Kidney capillary endothelial cell (primary cell): ENCODE data around the gene GHRL.

Source experiments
- DNase-seq: peaks from one replicate; pipeline ENCODE4 v3.0.0-alpha.2; 2018; ENCODE audit warnings: low spot score

GHRL gene, protein sequence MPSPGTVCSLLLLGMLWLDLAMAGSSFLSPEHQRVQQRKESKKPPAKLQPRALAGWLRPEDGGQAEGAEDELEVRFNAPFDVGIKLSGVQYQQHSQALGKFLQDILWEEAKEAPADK

DNA sequence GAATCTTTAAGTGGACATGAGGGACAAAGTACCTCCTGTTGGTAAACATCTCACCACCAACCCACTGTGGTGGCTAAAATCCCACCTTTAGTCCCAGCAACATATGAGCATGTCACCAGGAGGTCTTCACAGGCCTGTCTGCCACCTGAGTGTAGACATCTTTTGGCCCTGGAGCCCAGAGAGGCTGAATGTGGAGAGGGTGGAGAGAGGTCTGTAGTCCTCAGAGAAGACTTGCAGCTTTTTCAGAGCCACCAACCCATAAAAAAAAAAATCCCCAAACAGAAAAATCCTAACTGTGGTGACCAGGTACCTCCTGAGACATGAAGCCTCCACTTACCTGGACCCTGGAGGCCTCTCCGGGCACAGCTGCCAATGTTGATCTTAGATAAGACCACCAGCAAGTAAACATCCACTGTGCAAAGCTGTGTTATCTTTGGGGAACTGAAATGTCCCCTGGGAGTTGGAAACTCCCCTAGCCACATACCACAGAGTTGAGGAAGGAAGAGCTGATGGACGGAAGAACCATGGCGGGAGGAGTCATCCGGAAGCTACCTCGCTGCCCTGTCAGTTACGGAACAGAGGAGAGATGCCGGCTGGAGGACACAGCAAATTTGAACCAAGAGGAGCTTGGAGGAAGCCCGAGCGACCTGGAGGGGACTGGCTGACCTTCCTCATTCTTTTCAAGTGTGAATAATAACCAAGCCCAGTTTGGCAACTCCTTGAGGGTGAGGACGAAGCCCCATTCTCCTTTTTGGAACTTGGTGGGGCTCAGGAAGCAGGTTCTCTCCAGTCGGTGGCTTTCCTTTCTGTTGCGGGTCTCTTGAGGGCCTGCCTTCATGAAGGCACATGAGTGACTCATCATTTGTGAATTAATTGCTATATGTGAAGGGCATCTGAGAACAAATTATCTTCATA, at the start of gene GHRL:
Gene GHRL (minus strand): TSS at position 443 of the 915 bp plus-strand sequence. CDS start 2,767 bp downstream, outside the sequence.
- no peak for DNase-seq

DNA sequence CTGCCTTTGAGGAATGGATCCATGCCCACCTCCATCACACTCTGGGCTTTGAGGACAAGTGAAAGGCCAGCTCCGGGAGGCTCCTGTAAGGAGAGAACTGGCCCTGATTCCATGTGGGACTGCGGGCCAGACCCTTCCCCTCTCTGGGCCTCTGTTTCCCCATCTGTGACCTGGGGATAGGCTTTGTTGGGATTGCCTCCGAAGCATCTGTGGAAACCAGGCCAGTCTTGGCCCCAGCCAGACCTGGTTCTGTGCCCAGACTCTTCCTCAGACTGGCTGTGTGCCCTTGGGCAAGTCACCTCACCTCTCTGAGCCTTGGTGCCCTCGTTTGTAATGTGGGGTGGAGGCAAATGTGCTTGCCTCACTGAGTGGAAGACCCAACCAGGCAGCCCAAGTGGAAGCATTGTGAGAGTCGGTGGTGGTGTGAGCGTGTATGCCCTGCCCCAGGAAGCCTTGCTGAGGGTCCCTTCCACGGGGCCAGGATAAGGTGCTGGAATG, 49.2 kb upstream of the GHRL start:
- no peak for DNase-seq

DNA sequence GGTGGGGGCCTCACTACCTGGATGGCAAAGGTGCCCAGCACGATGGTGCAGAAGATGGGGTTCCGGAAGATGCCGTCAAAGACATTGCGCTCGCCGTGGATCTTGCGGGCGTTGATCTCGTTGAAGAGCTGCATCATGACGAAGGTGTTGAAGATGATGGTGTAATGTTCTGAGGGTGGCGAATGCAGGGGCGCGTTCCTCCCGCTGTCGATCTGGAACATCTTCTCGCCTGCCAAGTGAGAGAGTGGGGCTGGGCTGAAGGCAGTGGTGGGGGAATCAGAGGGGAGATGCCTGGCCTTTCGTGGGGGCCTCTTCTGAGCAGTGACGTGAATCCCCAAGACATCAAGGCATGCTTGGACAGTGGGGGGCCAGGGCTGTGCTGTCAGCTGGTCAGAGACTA, 47.7 kb upstream of the GHRL start:
- no peak for DNase-seq

DNA sequence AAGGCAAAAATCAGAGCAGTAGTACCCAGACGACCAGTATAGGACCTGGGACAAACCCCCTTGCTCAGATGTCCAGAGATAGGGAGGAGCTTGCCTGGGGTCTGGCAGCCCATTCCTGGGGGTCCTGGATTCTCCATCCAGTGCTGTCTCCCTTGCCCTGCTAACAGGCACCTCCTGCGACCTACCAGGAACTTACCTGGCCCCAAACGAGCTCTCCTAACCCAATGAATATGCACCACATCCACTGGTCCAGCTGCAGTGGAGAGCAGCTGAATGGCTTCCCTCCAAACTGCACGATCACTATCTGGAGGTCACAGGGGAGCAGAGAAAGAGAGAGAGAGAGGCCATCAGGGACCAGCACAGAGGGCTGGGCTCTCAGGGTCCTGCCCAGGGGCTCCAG, 47.3 kb upstream of the GHRL start:
- DNase-seq, result no peak

DNA sequence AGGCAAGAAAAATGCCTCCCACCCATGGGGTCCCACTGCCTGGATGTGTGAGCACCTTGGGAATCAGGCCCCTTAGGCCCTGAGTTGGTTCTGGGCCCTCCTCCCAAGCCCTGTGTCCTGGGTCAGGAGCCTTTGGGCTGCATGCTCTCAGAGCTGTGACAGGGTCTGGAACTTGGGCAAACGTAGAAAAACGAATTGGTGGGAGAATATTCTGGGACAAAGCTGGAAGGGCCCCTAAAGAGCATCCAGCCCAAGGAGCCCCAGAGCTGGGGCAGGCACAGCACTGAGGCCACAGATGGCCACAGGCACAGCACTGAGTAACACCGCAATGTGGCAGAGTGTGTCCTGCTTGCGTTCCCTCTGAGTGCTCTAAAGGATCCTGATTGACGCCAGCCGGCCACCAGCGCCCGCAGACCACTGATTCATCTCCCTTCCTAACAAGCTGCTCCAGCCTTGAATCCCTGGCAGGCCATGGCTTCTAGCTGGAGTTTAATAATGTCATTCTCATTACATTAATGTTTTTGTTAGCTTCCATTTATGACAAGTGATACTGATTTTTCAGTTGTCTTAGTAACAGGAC, 46.7 kb upstream of the GHRL start:
- DNase-seq, result no peak

DNA sequence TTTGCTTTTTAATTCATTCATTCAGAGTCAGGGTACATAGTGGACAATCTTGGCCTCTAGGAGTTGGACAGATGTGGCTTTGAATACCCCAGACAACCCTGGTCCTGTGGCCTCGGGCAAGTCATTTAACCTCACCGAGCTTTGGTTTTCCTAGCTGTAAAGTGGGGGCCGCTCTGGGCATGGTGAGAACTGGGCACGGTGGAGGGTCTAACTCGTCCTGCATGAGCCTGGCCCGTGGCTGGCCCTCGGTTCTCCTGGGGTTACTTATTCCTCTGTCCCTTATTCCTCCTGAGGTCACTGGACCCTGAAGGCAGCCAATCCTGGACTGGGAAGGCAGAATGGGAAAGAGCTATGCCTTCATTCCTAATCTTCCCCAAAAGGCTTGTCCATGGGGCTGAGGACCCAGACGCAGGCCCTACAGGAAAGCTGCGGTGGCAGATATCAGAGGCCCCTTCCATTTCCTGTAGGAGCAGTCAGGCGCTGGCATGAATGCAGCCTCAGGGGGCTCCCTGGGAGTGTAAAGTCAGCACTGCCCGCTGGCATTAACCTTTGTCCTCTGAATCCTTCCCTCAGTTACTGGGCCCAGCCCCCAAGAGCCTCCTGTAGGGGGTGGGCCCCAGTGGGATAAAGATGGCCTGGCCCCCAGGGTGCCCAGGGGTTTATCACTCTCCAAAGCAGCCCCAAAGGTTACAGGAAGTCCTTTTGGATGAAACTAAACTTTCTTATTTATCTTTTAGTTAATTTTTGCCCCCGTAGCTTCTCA, 46.0 kb upstream of the GHRL start:
- DNase-seq, result no peak

DNA sequence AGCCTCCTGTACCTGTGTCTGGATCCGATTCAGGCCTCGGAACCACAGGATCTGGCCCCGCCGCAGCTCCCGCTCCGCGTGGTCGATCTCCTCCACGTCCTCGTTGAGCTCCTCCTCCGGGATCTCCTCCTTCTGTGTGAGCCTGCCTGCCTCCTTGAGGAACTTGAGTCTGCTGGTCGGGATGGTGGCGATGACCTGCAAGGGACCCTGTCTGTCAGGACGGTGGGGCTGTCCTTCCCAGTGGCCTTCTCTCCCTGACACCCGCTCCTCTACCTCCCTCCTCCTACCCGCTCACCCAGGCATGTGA, 45.4 kb upstream of the GHRL start:
- no peak for DNase-seq

DNA sequence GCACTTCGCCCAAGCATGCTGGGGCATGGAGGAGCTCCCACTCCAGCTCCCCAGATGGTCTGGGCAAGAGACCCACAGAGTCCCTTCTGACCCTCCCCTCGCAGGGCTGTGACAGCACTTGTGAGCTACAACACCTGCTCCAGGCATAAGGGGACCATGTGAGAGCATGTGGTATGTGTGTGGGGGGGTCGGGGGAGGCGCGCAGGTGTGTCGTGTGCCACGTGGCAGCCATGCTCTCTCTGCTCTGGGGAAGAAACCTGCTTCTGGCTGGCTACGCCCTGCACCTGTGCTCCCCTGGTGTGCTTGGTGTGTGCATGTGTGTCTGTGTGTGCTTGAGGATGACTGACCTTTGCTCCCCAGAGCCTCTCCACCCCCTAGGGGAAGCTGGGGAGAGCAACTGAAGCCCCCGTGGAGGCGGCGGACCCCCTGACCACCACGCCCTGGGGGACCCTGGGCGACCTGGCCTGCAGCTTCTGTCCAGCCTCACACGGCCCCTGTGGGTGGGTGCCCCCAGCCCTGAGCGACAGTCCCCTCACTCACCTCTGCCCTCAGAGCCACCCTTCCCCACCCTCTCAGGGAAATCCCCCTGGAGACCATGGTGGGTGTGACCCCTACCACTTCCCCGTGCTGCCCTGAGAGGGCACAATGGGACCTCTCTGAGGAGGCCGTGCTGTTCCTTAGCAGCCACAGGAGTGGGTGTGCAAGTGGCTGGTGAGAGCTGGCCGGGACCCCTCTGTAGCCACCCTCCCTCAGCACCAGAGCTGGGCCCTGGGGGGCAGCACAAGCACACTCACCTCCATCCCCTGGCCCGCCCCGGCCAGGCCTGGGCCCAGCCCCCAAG, 44.8 kb upstream of the GHRL start:
- no peak for DNase-seq

DNA sequence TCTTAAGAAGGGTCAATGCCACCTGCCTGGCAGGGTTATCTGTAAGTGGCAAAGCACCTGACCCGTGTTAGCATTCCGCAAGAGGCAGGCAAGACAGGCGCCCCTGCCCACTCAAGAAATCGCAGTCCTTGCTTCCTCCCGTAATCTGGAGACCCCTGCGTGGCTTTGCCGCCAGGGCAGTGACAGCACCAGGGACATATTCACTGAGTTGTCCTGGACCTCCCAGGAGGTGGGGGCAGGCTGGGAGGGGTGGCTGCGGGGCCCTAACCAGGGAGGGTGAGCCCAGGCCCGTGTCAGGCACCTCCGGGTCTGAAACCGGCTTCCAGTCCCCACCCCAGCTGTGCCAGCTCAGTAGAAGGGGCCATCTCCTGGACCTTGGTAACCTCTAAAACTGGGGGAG, 44.0 kb upstream of the GHRL start:
- DNase-seq, result no peak

DNA sequence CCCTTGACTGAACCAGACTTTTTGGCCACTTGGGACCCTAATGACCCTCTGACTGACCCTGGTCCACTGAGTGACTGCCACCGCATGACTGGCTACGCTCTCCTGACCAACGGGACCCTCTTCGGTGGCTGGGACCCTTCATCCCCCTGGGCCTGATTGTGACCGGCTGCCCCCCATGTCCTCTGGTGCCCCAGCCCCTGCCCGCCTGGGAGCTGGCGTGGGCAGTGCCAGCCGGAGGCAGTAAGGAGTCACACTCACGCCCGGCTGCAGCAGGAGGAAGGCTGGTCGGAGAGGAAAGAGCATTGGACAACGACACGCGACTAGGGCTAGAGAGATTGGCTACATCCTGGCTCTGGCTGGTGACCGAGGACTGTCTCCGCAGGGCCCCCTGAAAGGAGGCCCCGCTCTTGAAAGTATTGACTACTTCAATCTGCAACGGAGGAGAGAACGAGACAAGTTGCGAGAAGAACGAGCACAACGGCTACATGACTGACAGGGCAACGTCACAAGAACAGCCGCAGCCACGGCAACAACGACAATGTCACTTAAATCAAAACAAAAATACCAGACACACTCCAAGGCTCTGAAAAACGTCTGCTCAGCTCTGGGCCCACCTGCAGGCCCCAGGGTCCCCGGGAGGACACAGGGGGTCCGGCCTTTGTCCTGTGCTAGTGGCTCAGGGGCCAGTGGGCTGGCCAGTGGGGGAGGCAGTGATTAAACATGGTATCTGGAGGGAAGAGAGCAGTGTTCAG, 43.3 kb upstream of the GHRL start:
- DNase-seq, result no peak

DNA sequence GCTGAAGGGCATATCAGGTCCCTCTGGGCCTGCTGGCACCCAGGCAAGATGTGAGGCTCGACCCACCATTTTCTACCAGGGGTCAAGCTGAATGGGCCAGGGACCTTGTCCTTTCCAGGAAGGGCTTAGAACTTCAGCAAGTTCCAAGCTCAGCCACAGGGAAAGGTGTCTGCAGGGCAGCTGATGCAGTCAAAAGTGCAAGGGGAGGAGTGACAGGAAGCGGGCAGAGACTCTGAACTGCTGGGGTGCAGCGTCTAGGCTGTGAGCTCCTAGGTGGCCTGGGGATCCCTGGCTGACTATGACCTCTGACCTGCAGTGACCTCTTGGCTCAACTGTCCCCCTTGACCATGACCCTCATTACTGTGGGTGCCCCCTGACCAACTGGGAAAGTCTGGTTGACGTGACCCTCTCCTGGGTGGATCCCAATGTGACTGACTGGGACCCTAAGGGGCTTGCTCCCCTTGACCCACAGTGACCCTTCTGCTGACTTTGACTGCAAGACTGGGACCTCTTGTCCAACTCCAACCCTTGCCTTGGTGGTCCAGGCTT, 42.5 kb upstream of the GHRL start:
- DNase-seq, result no peak

DNA sequence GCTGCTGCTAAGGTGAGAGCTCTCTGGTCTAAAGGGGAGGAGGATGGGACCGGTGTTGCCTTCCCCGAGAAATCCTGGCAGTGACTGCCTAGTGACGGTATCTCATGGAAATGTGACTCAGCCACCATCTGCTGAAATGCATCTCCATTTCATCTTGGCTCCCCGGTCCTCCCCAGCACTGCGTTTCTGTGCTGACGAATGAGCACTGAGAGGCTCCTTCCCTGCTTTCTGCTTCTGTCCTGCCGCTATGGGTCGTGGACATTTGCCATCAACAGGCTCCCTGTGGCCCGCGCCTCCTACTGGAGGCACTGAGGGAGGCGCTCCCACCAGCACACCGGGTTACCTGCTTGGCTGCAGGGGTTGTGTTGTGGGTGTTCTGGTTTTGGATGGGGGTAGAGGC, 41.7 kb upstream of the GHRL start:
- no peak for DNase-seq

DNA sequence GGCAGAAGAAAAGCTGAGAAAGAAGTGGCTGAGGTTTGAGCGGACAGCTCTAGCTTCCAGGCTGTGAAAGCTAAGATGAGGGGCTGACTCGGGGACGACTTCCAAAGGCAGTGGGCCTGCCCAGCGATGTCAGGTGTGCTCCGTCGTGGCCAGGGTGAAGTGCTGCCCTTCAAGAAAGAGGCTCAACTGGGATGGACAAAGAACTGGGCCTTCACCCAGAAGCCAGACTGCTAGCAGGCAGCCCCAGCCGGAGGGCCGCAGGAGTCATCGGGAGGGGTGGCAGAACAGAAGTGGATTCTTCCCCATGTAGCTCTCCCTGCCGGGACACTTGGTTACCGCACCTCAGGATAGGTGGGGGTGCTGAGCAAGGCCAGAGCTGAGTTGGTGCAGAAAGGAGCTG, 41.3 kb upstream of the GHRL start:
- DNase-seq, result no peak

DNA sequence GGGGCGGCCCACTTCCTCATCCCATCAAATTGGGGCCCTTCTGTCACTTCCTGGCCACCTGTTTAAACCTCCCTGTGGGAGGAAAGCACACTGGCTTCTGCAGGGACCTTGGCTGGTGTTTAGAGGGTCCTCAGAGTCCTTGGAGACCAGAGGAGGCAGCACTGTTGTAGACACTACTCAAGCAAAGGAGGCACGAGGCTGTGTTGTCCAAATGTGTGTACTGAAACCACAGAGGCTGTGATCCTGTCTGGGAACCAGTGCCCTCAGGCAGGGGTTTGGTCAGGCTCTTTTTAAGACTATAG, 40.6 kb upstream of the GHRL start:
- no peak for DNase-seq

DNA sequence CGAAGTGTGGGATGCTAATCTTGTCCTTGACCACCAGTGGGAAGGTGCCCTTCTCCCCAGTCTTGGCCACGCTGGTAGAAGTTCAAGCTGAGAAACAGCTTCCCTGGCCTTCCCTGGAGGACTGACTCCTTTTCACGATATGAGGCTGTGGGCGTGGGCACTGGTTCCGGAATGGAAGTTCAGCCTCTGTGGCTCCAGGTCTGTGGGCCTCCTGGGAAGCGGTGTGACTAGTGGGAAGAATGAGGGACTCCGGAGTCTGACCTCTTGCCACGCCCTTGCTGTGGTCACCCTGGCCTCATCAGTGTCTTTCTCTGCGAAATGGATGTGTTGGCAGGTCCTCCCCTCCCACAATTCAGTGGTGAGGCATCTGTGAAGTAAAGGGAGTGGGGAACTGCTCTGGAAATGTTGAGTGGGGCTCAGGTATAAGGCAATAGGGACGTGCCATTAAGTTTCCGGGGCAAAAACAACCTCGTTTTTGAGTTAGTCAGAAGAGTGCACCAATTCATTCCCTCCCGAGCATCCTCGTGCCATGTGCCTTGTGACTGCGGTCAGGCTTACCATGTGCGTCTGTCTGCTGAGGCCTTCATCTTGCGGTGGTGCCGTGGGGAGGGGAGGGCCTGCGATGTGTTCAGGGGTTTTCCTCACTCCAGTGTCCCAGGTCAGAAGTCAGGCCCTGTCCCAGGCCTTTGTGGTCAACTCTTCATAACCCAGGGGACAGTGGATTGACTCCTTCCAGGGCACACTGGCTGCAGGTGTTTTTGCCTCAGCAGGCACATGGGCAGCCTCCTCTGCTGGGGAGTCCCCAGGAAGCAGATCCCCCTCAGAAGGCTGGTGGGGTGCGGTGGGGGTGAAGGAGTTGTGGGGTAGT, 40.0 kb upstream of the GHRL start:
- no peak for DNase-seq

DNA sequence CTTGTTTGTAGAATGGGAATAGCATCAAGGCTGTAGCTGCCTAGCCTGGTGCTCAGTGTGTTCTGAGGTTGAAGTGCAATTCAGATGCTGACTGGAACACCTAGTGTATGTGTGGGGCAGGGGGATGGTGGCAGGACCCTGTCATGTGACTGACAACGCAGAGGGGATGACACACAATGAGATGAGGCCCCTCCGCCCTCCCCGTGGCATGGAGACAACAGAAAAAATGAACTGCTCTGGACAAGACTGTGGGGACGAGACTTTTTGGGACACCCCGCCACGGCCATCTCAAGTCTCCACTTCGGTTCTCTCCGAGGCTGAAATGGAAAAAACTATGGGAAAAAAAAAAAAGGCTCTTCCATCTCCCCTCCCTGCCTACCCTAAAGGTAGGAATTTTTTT, 38.6 kb upstream of the GHRL start:
- no peak for DNase-seq

DNA sequence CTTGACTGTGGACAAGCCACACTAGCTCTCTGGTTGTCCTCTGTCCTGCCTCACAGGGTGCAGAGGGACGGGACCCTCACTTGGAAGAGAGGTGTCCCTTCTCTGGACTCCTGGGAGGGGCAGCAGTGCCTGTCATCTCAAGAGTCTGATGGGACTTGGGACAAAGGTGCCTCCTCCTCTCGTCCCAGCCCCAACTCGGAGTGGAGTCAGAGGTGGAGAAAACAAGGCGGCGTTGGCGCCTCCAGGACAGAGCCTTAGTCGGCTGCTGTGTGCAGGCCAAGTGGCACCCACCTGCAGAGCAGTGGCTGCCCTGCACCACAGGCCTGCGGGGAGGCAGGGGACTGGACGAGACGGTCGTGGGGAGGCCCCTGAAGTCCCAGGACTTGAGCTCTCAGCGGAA, 37.6 kb upstream of the GHRL start:
- DNase-seq, result no peak

DNA sequence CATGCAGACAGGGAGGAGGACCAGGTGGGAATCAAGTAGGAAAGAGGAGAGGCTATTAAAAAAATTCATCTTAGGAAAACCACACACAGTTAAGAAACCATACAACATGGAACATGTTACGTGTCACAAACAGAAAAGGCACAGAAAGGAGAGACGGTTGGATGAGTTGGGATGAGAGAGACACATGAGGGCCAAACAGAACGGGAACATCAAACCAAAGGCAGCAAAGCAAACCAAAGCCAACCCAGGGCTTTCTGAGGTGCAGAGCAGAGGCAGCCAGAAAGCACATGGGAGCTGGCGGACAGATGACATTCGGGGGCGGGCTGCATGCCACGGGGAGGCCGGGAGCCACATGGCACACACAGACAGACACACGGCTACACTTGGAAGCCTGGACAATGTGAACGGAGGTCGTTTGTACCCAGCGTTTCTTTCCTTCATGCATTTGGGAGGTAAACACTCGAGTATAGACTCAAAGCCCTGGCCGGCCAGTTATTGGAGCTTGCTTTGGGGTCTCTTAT, 36.8 kb upstream of the GHRL start:
- no peak for DNase-seq

DNA sequence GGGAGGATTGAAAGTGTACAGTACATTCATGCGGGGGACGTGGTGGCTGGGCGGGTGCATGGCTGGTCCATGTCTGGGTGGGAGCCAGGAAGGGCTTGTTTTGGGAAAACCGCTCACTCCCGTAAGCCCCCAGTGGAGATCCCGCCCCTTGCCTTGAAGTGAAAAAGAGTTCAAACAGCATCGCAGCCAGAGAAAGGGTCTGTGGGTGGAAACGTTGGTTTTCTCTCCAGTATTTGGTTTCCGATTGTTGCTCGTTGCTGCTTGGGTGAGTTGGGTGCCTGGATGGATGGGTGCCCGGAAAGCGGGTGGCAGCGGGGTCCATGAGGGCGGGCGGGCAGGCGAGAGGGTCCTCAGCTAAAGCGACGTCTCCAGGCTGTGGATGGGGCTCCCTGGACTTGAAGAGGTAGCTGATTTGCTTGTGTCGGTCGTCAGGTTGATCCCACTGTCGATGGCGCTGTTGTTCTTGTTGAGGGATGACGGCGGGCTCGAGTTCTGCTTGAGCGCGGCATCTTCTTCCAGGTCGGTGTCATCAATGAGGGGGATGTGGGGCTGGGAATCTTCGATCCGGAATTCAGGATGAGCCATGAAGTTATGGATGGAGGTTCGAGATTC, 35.8 kb upstream of the GHRL start:
- no peak for DNase-seq
